Measurements from ENCODE around the gene SFT2D3.
"Not testable (repeated sequence)": the region's sequence is repeated elsewhere in the genome, so short reads cannot be mapped to it uniquely, and the experiment has no call there.

GRCh38 chr2:127749537-127749936 lies 48.2 kb downstream of the SFT2D3 start:
- not testable (repeated sequence) for TF ChIP-seq CTCF (IDR thresholded peaks at IDR 0.05; ENCODE audit: borderline replicate concordance, extremely low read depth, low read length, poor library complexity, severe bottlenecking); EZH2 (IDR thresholded peaks at IDR 0.05; ENCODE audit: borderline replicate concordance, low read depth, low read length, severe bottlenecking)

Measured in DND-41 (cell line).